ENCODE data around the gene TGFBR2. TPM values are rescaled to one million over a fixed set of nuclear protein-coding genes. Genes with fewer than 3 reads are reported as not detected.
"Not testable (repeated sequence)": the region's sequence is repeated elsewhere in the genome, so short reads cannot be mapped to it uniquely, and the experiment has no call there.

TGFBR2 gene
- total RNA-seq, 1 experiment from 2014 or later = 103 TPM

GRCh38 chr3:30668051-30668609 lies 61.7 kb downstream of the TGFBR2 start:
- no peak for DNase-seq (ENCODE audit: unreplicated experiment)
- no peaks in the 10 kb centered on the region for H3K9me3 Mint-ChIP-seq (ENCODE audit: unreplicated experiment)
- CTCF ChIA-PET = no interaction called here
- peaks cover 98% of the 10 kb centered on the region for H3K36me3 Mint-ChIP-seq (ENCODE audit: insufficient read depth, unreplicated experiment)
- no peak for TF ChIP-seq CTCF (IDR thresholded peaks at IDR 0.05; ENCODE audit: unreplicated experiment)
- POLR2A ChIA-PET = interaction anchor here (1.1 kb wide), 1 partner anchor 9 kb away, joined by 3 read pairs; no protein-coding TSS in a partner anchor
- intact Hi-C loops (cut with micrococcal nuclease) = no loop called here
- peaks cover 6% of the 10 kb centered on the region for H3K4me1 Mint-ChIP-seq (ENCODE audit: insufficient read depth, unreplicated experiment)
- no TSS peak for BruUV-seq (replicated peaks)
- H3K27ac Mint-ChIP-seq (ENCODE audit: low read depth, unreplicated experiment) = peak overlapping the region; percentile 20
- no peaks in the 10 kb centered on the region for H3K27me3 Mint-ChIP-seq (ENCODE audit: insufficient read depth, unreplicated experiment)
- no peak overlapping the region for H3K4me3 Mint-ChIP-seq (ENCODE audit: unreplicated experiment)

GRCh38 chr3:30669360-30669934 lies 63.0 kb downstream of the TGFBR2 start:
- DNase-seq (ENCODE audit: unreplicated experiment); H3K4me3 Mint-ChIP-seq (ENCODE audit: unreplicated experiment); BruUV-seq (replicated peaks); H3K27ac Mint-ChIP-seq (ENCODE audit: low read depth, unreplicated experiment); H3K9me3 Mint-ChIP-seq (ENCODE audit: unreplicated experiment); H3K27me3 Mint-ChIP-seq (ENCODE audit: insufficient read depth, unreplicated experiment); H3K4me1 Mint-ChIP-seq (ENCODE audit: insufficient read depth, unreplicated experiment); intact Hi-C loops (cut with micrococcal nuclease): not testable (repeated sequence)
- ChIA-PET CTCF (interaction anchor here (0.7 kb wide), 1 partner anchor 8 kb away, joined by 3 read pairs; no protein-coding TSS in a partner anchor), POLR2A (interaction anchor here (0.7 kb wide), 1 partner anchor 359 kb away, joined by 3 read pairs; no protein-coding TSS in a partner anchor)
- peaks cover 98% of the 10 kb centered on the region for H3K36me3 Mint-ChIP-seq (ENCODE audit: insufficient read depth, unreplicated experiment)

GRCh38 chr3:30670292-30670691 lies 63.9 kb downstream of the TGFBR2 start:
- Mint-ChIP-seq H3K27me3 (ENCODE audit: insufficient read depth, unreplicated experiment) (no peaks in the 10 kb centered on the region), H3K9me3 (ENCODE audit: unreplicated experiment) (no peaks in the 10 kb centered on the region), H3K4me1 (ENCODE audit: insufficient read depth, unreplicated experiment) (peaks cover 12% of the 10 kb centered on the region), H3K36me3 (ENCODE audit: insufficient read depth, unreplicated experiment) (peaks cover 98% of the 10 kb centered on the region), H3K4me3 (ENCODE audit: unreplicated experiment) (no peak overlapping the region), H3K27ac (ENCODE audit: low read depth, unreplicated experiment) (peak overlapping the region; percentile 7)
- no peak for DNase-seq (ENCODE audit: unreplicated experiment)
- ChIA-PET POLR2A (interaction anchor here (1.0 kb wide), 2 partner anchors 16 to 152 kb away, joined by 3 read pairs; no protein-coding TSS in a partner anchor), CTCF (no interaction called here)
- TF ChIP-seq CTCF (IDR thresholded peaks at IDR 0.05; ENCODE audit: unreplicated experiment) = no peak
- intact Hi-C loops (cut with micrococcal nuclease) = no loop called here
- BruUV-seq (replicated peaks) = no TSS peak

- intact Hi-C loops (cut with micrococcal nuclease) = no loop called here
- Mint-ChIP-seq H3K27ac (ENCODE audit: low read depth, unreplicated experiment) (peak overlapping the region; percentile 37), H3K36me3 (ENCODE audit: insufficient read depth, unreplicated experiment) (peaks cover 100% of the 10 kb centered on the region)
Observed at GRCh38 chr3:30671527-30672286, 65.3 kb downstream of the TGFBR2 start.

More at GRCh38 chr3:30671527-30672286, 65.3 kb downstream of the TGFBR2 start:
- H3K4me3 Mint-ChIP-seq (ENCODE audit: unreplicated experiment) = no peak overlapping the region
- DNase-seq (ENCODE audit: unreplicated experiment) = no peak
- no peaks in the 10 kb centered on the region for H3K9me3 Mint-ChIP-seq (ENCODE audit: unreplicated experiment)
- TF ChIP-seq CTCF (IDR thresholded peaks at IDR 0.05; ENCODE audit: unreplicated experiment) = no peak
- no peaks in the 10 kb centered on the region for H3K27me3 Mint-ChIP-seq (ENCODE audit: insufficient read depth, unreplicated experiment)
- ChIA-PET POLR2A (interaction anchor here (0.5 to 1.4 kb wide), 3 partner anchors 26 to 460 kb away, joined by 3 to 4 read pairs (median 3); no protein-coding TSS in a partner anchor), CTCF (interaction anchor here (0.9 to 1.8 kb wide), 3 partner anchors 13 to 352 kb away, joined by 3 to 4 read pairs (median 4); no protein-coding TSS in a partner anchor)
- BruUV-seq (replicated peaks) = TSS peak; percentile 50
- peaks cover 23% of the 10 kb centered on the region for H3K4me1 Mint-ChIP-seq (ENCODE audit: insufficient read depth, unreplicated experiment)

Measured in MCF 10A (cell line).